ENCODE results near the gene OSBP2. TPM values are rescaled to one million over a fixed set of nuclear protein-coding genes. Genes with fewer than 3 reads are reported as not detected.

OSBP2 gene
- total and polyA plus RNA-seq, 2 of the 13 experiments (the other 11 are each of a cell fraction or from before 2014, with no cell fraction given), result 5.0 to 7.7 TPM

GRCh38 chr22:30861688-30862552, 167.2 kb downstream of the OSBP2 start:
- WGBS (ENCODE audit: low lambda C conversion rate), result 64% methylated on average over 13 of the region's 16 CpGs
- no peak overlapping the region for H3K4me3 ChIP-seq (replicated peaks in 1 of 3; ENCODE audit: insufficient read depth in 1 of 3, low read depth in 2 of 3, low read length in 3 of 3)
- TF ChIP-seq ZNF24 (IDR thresholded peaks at IDR 0.05) (no peak), ZNF788 (CRISPR knock-in tag; IDR thresholded peaks at IDR 0.05; ENCODE audit: borderline replicate concordance) (no peak), ZNF343 (CRISPR knock-in tag; IDR thresholded peaks at IDR 0.05) (no peak), ETV5 (CRISPR knock-in tag; IDR thresholded peaks at IDR 0.05; ENCODE audit: borderline replicate concordance) (no peak), ELK4 (CRISPR knock-in tag; IDR thresholded peaks at IDR 0.05; ENCODE audit: borderline replicate concordance) (no peak), PAF1 (CRISPR knock-in tag; IDR thresholded peaks at IDR 0.05) (no peak), NCOA1 (CRISPR knock-in tag; IDR thresholded peaks at IDR 0.05) (no peak), MTA1 (CRISPR knock-in tag; IDR thresholded peaks at IDR 0.05; ENCODE audit: borderline replicate concordance) (no peak), TCF7 (IDR thresholded peaks at IDR 0.05; ENCODE audit: low read depth) (no peak)
- no peak for ATAC-seq
- no peak overlapping the region for H3K4me2 ChIP-seq (ENCODE audit: low read depth, low read length)
- CTCF ChIA-PET (ENCODE audit: low intra/inter-chr PET ratio, low total read pairs), result no interaction called here
- no peaks in the 10 kb centered on the region for H3K79me2 ChIP-seq (ENCODE audit: insufficient read depth, low read length)
- intact Hi-C loops (cut with micrococcal nuclease; ENCODE audit: unreplicated experiment) (no loop called here), in situ Hi-C loops (cut with HindIII; ENCODE audit: extremely low pct_ligation_motif_present, low pct_unique_long_range_greater_than_20kb) (no loop called here)
- POLR2A ChIA-PET, result no interaction called here
- no peaks in the 10 kb centered on the region for H3K36me3 ChIP-seq (replicated peaks in 1 of 2; ENCODE audit: control insufficient read depth in 1 of 2, insufficient read depth in 2 of 2, low read length in 2 of 2)
- H3K27ac ChIP-seq (ENCODE audit: extremely low read length, insufficient read depth, low read length), result no peak overlapping the region
- H4K20me1 ChIP-seq (ENCODE audit: insufficient read depth, low read length), result no peaks in the 10 kb centered on the region
- DNase-seq (ENCODE audit: low spot score), result no peak
- no peaks in the 10 kb centered on the region for H3K9me3 ChIP-seq (ENCODE audit: low read length)
- FAIRE-seq, result no peak
- H3K27me3 ChIP-seq (ENCODE audit: control insufficient read depth in 1 of 2, insufficient read depth in 2 of 2, low read length in 2 of 2), result 0 out of 5 replicates have a peak, but pooled peaks cover 0 to 1% of the 10 kb centered on the region in 2 experiments
- BruUV-seq (replicated peaks), result no TSS peak
- H3K9ac ChIP-seq (ENCODE audit: insufficient read depth, low read depth, low read length), result no peak overlapping the region
- peaks cover 27% of the 10 kb centered on the region for H3K4me1 ChIP-seq (ENCODE audit: insufficient read depth, low read length)
- H2AFZ ChIP-seq (ENCODE audit: low read length), result no peak overlapping the region
